ENCODE results near the gene ESPN.

DNA sequence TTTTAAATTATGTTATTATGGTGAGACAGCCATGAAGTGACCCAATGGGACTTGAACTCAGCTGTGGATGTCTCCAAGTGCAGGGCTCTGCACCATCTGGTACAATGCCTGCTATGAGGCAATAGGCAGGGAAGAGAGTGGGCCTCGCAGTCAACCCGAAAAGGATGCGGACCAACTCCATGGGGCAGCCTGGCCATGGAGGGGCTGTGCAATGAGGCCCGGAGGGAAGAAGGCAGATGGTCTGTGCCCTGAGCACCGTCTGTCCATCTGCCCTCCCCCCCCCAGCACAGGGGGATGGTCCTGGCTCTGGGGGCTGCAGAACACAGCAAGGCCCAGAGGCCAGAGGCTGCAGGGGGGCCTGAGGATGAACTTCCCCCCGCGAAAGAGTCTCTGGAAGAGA, 17.0 kb downstream of the ESPN start:
- TF ChIP-seq ZBTB48 (tag by site-specific recombination; IDR thresholded peaks at IDR 0.05) (no peak), KLF8 (tag by site-specific recombination; IDR thresholded peaks at IDR 0.05) (no peak), ZFHX2 (tag by site-specific recombination; conservative IDR thresholded peaks at IDR 0.05) (no peak)
- TF ChIP-seq, protein P1, sequence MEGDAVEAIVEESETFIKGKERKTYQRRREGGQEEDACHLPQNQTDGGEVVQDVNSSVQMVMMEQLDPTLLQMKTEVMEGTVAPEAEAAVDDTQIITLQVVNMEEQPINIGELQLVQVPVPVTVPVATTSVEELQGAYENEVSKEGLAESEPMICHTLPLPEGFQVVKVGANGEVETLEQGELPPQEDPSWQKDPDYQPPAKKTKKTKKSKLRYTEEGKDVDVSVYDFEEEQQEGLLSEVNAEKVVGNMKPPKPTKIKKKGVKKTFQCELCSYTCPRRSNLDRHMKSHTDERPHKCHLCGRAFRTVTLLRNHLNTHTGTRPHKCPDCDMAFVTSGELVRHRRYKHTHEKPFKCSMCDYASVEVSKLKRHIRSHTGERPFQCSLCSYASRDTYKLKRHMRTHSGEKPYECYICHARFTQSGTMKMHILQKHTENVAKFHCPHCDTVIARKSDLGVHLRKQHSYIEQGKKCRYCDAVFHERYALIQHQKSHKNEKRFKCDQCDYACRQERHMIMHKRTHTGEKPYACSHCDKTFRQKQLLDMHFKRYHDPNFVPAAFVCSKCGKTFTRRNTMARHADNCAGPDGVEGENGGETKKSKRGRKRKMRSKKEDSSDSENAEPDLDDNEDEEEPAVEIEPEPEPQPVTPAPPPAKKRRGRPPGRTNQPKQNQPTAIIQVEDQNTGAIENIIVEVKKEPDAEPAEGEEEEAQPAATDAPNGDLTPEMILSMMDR (tag by site-specific recombination; IDR thresholded peaks at IDR 0.05): no peak
